Fibroblast of lung (primary cell): ENCODE results near the gene ARMC10. TPM values are rescaled to one million over a fixed set of nuclear protein-coding genes. Genes with fewer than 3 reads are reported as not detected.
"Not testable (repeated sequence)": the region's sequence is repeated elsewhere in the genome, so short reads cannot be mapped to it uniquely, and the experiment has no call there.

Experiments used
- DNase-seq, 2 donors: peaks; one replicate each; pipeline versions ENCODE4 v3.0.0 to v3.0.0-alpha.2; 2010; ENCODE audit warnings: low read depth in 2 of 2
- H2AFZ ChIP-seq: 2 replicates; pipeline ENCODE4 v1.5.1; 2012; ENCODE audit warnings: low read length, control low read depth, inconsistent platforms
- H3K27ac ChIP-seq: 2 replicates; pipeline ENCODE4 v1.5.1; 2011; ENCODE audit warnings: low read length, control low read depth; ENCODE audit not compliant: insufficient read depth
- H3K27me3 ChIP-seq: 2 replicates; pipeline ENCODE4 v1.5.1; 2011; ENCODE audit warnings: mild to moderate bottlenecking, low read length; ENCODE audit not compliant: control insufficient read depth, insufficient read depth
- H3K36me3 ChIP-seq: 2 replicates; pipeline ENCODE4 v1.5.1; 2011; ENCODE audit warnings: low read length; ENCODE audit not compliant: control insufficient read depth, insufficient read depth
- H3K4me1 ChIP-seq: 2 replicates; pipeline ENCODE4 v1.5.1; 2011; ENCODE audit warnings: low read length; ENCODE audit not compliant: control insufficient read depth, insufficient read depth; ENCODE audit errors: extremely low read depth
- H3K4me2 ChIP-seq: 2 replicates; pipeline ENCODE4 v1.5.1; 2011; ENCODE audit warnings: low read length, control low read depth; ENCODE audit not compliant: insufficient read depth; ENCODE audit errors: extremely low read depth
- H3K4me3 ChIP-seq, 4 experiments: fragments of 200-600 bp in 1 of 4; sonication (generic) in 1 of 4; replicated peaks in 1 of 4; 2 replicates each; pipeline ENCODE4 v1.5.1; 2011 to 2016; ENCODE audit warnings: low read length in 4 of 4, low read depth in 3 of 4, mild to moderate bottlenecking in 3 of 4, control low read depth in 2 of 4, inconsistent platforms in 1 of 4, mixed read lengths in 1 of 4; ENCODE audit not compliant: insufficient read depth in 1 of 4; ENCODE audit errors: control extremely low read depth in 1 of 4
- H3K79me2 ChIP-seq: 2 replicates; pipeline ENCODE4 v1.5.1; 2012; ENCODE audit warnings: mild to moderate bottlenecking, low read length, inconsistent platforms; ENCODE audit not compliant: control insufficient read depth, insufficient read depth
- H3K9ac ChIP-seq: 2 replicates; pipeline ENCODE4 v1.5.1; 2011; ENCODE audit warnings: mild to moderate bottlenecking, low read length, control low read depth; ENCODE audit not compliant: insufficient read depth
- H3K9me3 ChIP-seq: 2 replicates; pipeline ENCODE4 v1.5.1; 2012; ENCODE audit warnings: low read depth, low read length; ENCODE audit not compliant: control insufficient read depth, insufficient read depth
- H4K20me1 ChIP-seq: 2 replicates; pipeline ENCODE4 v1.5.1; 2011; ENCODE audit warnings: low read length; ENCODE audit not compliant: control insufficient read depth, insufficient read depth; ENCODE audit errors: extremely low read depth
- EZH2 ChIP-seq: IDR thresholded peaks from 2 replicates; pipeline ENCODE4 v1.5.1; 2012; ENCODE audit warnings: low read length, control low read depth, mild to moderate bottlenecking; ENCODE audit errors: missing control alignments
- polyA plus RNA-seq, 2 donors: library from polyadenylated mRNA; depleted of rRNA in 1 of 2; stranded (reverse) in 1 of 2; unstranded in 1 of 2; fragments of >200 nt; gene quantifications; 2 replicates each; pipeline ENCODE4 v1.2.1, GENCODE V29; 2011 to 2012; ENCODE audit warnings: missing spikeins in 1 of 2
- total RNA-seq: library from RNA; depleted of rRNA; stranded (reverse); fragments of >200 nt; gene quantifications from 2 replicates; pipeline ENCODE4 v1.2.1, GENCODE V29; 2014
- TF ChIP-seq, protein P1 (sequence below), 2 donors: IDR thresholded peaks in 1 of 2; conservative IDR thresholded peaks in 1 of 2; 1 replicate in 1 of 2; 2 replicates in 1 of 2; pipeline ENCODE4 v1.5.1; 2011 to 2012; ENCODE audit warnings: low read length in 2 of 2, control low read depth in 1 of 2, inconsistent platforms in 1 of 2, low read depth in 1 of 2, mild to moderate bottlenecking in 1 of 2

Gene ARMC10
- total and polyA plus RNA-seq, 2 donors (not counting 1 experiment from before 2014, with no cell fraction given) = 31.8 to 50.5 TPM

DNA sequence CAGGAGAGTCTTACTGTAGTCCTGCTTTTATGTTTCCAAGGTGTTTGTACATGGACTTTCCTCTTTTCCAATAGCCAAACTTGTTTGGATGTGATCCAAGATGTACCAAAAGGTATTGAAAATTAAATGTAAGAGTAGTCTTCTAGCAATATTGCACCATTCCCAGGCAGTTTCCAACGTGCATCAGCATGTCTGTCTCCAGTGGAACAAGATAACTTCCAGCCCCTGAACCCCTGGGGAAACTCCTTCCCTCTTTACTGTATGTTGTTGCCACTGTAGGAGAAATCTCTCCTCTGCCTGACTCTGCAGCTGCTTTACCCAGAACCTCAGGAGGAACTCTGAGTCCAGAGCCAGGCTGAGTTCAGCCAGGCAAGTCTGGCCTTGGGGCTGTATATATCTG lies 18.5 kb downstream of the ARMC10 start:
- no peak overlapping the region for H3K4me2 ChIP-seq
- no peak overlapping the region for H3K4me3 ChIP-seq
- no peaks in the 10 kb centered on the region for H4K20me1 ChIP-seq
- no peaks in the 10 kb centered on the region for H3K4me1 ChIP-seq
- DNase-seq = no peak
- no peaks in the 10 kb centered on the region for H3K27me3 ChIP-seq
- H2AFZ ChIP-seq = no peak overlapping the region
- peaks cover 2% of the 10 kb centered on the region for H3K36me3 ChIP-seq
- H3K9me3 ChIP-seq = no peaks in the 10 kb centered on the region
- TF ChIP-seq EZH2 = no peak
- TF ChIP-seq, protein P1, sequence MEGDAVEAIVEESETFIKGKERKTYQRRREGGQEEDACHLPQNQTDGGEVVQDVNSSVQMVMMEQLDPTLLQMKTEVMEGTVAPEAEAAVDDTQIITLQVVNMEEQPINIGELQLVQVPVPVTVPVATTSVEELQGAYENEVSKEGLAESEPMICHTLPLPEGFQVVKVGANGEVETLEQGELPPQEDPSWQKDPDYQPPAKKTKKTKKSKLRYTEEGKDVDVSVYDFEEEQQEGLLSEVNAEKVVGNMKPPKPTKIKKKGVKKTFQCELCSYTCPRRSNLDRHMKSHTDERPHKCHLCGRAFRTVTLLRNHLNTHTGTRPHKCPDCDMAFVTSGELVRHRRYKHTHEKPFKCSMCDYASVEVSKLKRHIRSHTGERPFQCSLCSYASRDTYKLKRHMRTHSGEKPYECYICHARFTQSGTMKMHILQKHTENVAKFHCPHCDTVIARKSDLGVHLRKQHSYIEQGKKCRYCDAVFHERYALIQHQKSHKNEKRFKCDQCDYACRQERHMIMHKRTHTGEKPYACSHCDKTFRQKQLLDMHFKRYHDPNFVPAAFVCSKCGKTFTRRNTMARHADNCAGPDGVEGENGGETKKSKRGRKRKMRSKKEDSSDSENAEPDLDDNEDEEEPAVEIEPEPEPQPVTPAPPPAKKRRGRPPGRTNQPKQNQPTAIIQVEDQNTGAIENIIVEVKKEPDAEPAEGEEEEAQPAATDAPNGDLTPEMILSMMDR (conservative IDR thresholded peaks at IDR 0.05 in 1 of 2, IDR thresholded peaks at IDR 0.05 in 1 of 2; ENCODE audit: low read depth in 1 of 2, low read length in 2 of 2) = no peak
- no peak overlapping the region for H3K27ac ChIP-seq
- H3K9ac ChIP-seq = no peak overlapping the region
- H3K79me2 ChIP-seq = no peaks in the 10 kb centered on the region

DNA sequence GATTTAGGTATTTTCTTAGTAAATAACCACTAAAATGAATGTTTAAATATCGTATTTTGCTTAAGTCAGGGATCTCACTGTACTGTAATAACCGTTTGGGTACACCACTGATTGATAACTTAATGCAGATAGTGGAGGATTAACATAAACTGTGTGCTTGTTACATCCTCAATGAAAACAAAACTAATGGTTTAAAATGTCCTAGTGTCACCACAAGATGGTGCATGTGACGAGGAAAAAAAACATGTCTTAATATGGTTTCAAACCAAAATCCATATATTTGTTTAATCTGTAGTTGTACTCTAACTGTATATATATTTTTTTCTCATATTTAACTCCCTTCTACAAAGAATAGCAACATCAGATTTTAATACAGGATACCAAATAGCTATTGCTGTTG lies 19.2 kb downstream of the ARMC10 start:
- Histone ChIP-seq H3K9ac (no peak overlapping the region), H3K4me3 (no peak overlapping the region), H3K4me1 (no peaks in the 10 kb centered on the region), H3K36me3 (peaks cover 2% of the 10 kb centered on the region), H3K27ac (no peak overlapping the region), H4K20me1 (no peaks in the 10 kb centered on the region), H3K27me3 (no peaks in the 10 kb centered on the region), H3K4me2 (no peak overlapping the region), H3K79me2 (no peaks in the 10 kb centered on the region), H3K9me3 (no peaks in the 10 kb centered on the region), H2AFZ (no peak overlapping the region)
- DNase-seq = no peak
- no peak for TF ChIP-seq EZH2

DNA sequence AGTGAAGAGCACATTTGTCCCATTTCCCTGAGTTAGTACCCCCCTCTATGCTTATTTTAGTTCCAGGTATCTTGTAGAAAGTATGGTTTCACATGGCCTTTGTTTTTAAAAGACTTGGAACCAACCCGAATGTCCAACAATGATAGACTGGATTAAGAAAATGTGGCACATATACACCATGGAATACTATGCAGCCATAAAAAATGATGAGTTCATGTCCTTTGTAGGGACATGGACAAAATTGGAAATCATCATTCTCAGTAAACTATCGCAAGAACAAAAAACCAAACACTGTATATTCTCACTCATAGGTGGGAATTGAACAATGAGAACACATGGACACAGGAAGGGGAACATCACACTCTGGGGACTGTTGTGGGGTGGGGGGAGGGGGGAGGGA lies 20.6 kb downstream of the ARMC10 start:
- not testable (repeated sequence) for H3K79me2 ChIP-seq, H3K27me3 ChIP-seq, H3K9me3 ChIP-seq, H3K4me3 ChIP-seq, H3K4me1 ChIP-seq, DNase-seq, H2AFZ ChIP-seq, H4K20me1 ChIP-seq, H3K4me2 ChIP-seq, H3K36me3 ChIP-seq, H3K9ac ChIP-seq, H3K27ac ChIP-seq

DNA sequence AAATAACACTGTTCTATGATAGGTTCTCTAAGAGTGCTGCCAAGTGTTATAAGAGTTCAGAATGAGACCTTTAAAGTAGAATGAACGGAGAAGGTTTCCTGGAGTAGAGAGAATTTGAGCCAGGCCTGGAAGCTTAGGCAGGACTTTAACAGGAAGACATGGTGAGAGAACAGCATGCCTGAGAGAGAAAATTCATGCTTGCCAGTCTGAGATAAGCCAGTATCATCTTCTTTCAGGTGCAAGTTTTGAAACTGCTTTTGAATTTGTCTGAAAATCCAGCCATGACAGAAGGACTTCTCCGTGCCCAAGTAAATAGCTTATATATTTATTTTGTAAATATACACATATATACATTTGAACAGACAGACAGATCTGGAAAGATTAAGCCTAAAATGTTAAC lies 22.1 kb downstream of the ARMC10 start:
- Histone ChIP-seq H3K4me3 (no peak overlapping the region), H3K4me2 (no peak overlapping the region), H3K79me2 (no peaks in the 10 kb centered on the region), H3K4me1 (no peaks in the 10 kb centered on the region), H2AFZ (no peak overlapping the region), H4K20me1 (no peaks in the 10 kb centered on the region), H3K27me3 (no peaks in the 10 kb centered on the region), H3K27ac (no peak overlapping the region), H3K9ac (no peak overlapping the region), H3K36me3 (peaks cover 1% of the 10 kb centered on the region), H3K9me3 (no peaks in the 10 kb centered on the region)
- no peak for TF ChIP-seq EZH2
- TF ChIP-seq, protein P1 (conservative IDR thresholded peaks at IDR 0.05 in 1 of 2, IDR thresholded peaks at IDR 0.05 in 1 of 2; ENCODE audit: low read depth in 1 of 2, low read length in 2 of 2) = no peak
- no peak for DNase-seq
